ENCODE measurements around the gene TULP1. TPM values are rescaled to one million over a fixed set of nuclear protein-coding genes. Genes with fewer than 3 reads are reported as not detected.

The TULP1 gene
- total RNA-seq = not detected

DNA sequence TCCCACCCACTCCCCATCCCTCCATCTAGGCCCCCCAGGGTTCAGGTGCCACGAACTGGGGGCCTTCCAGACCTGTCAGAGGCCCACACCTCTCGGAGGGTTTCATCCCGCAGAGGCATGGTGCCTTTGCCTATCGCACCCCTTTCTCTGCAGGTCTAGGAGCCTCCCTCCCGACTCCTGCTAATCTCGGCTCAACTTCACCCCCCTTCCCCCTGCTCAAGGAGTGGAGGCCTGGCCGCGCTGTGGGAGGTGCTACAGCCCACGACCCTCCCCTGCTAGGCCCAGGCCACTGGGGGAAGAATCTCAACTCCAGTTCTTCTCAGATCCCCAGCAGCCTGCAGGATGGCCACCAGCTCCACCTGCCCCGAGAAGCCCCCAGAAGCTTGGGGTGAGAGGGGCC is at the start of gene TULP1:
TULP1 (minus strand) TSS at position 157 of the 400 bp plus-strand sequence; CDS start at position 119, 38 bp downstream.
- ATAC-seq (no peak), DNase-seq (no peak)
- Mint-ChIP-seq H3K4me3 (no peak within 1 kb of the TSS), H3K27ac (no peak within 1 kb of the TSS), H3K36me3 (no peaks in the 10 kb centered on the region), H3K27me3 (peaks cover 28% of the 10 kb centered on the region), H3K4me1 (peaks cover 2% of the 10 kb centered on the region), H3K9me3 (ENCODE audit: low read depth) (no peaks in the 10 kb centered on the region)
- CTCF ChIA-PET = no interaction called here

DNA sequence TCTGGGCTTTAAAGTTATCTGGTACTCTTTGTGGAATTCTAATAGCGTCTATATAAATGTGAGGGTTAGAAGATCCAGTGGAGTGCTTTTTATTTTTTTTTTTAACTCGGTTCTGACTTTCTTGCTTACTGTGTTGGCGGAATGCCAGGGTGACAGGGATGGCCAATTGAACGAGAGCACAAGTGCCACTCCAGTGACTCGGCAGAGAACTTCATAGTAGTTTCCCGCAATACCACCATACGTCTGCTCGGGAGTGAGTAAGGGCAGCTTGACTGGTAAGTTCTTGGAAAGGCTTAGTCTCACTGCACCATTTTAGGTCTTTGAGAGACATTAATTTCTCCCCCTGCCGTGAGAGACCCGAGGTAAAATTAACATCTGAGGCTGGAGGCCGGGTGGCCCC is 49.4 kb upstream of the TULP1 start:
- no peaks in the 10 kb centered on the region for H3K9me3 Mint-ChIP-seq (ENCODE audit: low read depth)
- no peak for DNase-seq
- H3K27me3 Mint-ChIP-seq = peaks cover 33% of the 10 kb centered on the region
- H3K4me1 Mint-ChIP-seq = no peaks in the 10 kb centered on the region
- no peak overlapping the region for H3K4me3 Mint-ChIP-seq
- H3K27ac Mint-ChIP-seq = no peak overlapping the region
- no peak for ATAC-seq
- H3K36me3 Mint-ChIP-seq = no peaks in the 10 kb centered on the region
- CTCF ChIA-PET = interaction anchor here (1.6 to 2.9 kb wide), 2 partner anchors 10 to 176 kb away, joined by 7 to 9 read pairs; no protein-coding TSS in a partner anchor

DNA sequence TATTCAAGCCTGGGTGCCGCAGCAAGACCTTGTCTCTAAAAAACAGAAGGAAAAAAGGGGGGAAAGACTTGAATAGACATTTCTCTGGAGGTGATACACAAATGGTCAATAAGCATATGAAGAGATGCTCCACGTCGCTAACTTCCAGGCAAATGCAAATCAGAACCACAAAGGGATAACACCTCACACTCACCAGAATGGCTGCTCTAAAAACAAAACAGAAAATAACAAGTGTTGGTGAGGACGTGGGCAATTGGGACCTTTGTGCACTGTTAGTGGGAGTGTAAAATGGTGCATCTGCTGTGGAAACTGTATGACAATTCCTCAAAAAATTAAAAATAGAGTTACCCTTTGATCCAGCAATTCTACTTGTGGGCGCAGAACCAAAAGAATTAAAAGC is 48.4 kb upstream of the TULP1 start:
- H3K9me3 Mint-ChIP-seq (ENCODE audit: low read depth) = no peaks in the 10 kb centered on the region
- no peak for DNase-seq
- ATAC-seq = no peak
- no peak overlapping the region for H3K27ac Mint-ChIP-seq
- H3K36me3 Mint-ChIP-seq = no peaks in the 10 kb centered on the region
- CTCF ChIA-PET = interaction anchor here (1.2 to 2.9 kb wide), 3 partner anchors 9 to 176 kb away, joined by 4 to 9 read pairs (median 7); no protein-coding TSS in a partner anchor
- peaks cover 26% of the 10 kb centered on the region for H3K27me3 Mint-ChIP-seq
- no peaks in the 10 kb centered on the region for H3K4me1 Mint-ChIP-seq
- H3K4me3 Mint-ChIP-seq = no peak overlapping the region

DNA sequence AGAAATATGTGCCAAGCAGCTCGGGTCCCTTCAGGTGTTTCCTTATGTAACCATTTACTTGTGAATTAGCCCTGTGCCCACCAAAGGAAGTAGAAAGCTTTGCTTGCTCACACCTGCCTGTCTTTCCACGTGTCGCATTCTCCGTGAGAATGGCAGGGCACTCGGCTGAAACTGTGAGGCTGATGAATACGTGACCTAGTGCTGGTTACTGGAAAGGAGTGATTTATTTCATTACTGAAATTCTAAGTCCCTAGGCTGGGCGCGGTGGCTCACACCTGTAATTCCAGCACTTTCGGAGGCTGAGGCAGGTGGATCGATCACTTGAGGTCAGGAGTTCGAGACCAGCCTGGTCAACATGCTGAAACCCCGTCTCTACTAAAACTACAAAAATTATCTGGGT is 45.9 kb upstream of the TULP1 start:
- DNase-seq (no peak), ATAC-seq (no peak)
- Mint-ChIP-seq H3K36me3 (no peaks in the 10 kb centered on the region), H3K4me3 (no peak overlapping the region), H3K4me1 (no peaks in the 10 kb centered on the region), H3K27me3 (peaks cover 12% of the 10 kb centered on the region), H3K27ac (no peak overlapping the region), H3K9me3 (ENCODE audit: low read depth) (no peaks in the 10 kb centered on the region)
- CTCF ChIA-PET = interaction anchor here (0.9 to 1.1 kb wide), 2 partner anchors 61 to 353 kb away, joined by 3 read pairs; no protein-coding TSS in a partner anchor

DNA sequence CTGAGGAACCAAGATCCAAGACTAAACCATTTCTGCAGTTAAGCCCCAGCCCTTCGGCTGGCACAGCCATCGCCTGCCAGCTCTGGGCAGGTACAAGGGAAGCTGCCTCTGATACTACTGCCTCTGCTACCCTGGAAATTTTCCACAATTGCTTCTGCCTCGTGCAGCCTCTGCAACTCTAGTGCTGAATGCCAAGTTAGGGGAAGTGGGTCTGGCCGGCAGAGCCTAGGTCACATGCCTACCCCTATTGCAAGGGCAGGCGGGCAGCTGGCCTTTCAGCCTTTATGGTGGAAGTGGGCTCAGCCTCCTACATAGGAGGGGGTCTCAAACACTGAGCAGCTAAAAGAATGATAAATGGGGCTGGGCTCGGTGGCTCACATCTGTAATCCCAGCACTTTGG is 44.5 kb upstream of the TULP1 start:
- Mint-ChIP-seq H3K9me3 (ENCODE audit: low read depth) (no peaks in the 10 kb centered on the region), H3K27ac (no peak overlapping the region), H3K4me3 (no peak overlapping the region), H3K4me1 (no peaks in the 10 kb centered on the region), H3K27me3 (peaks cover 6% of the 10 kb centered on the region), H3K36me3 (no peaks in the 10 kb centered on the region)
- ATAC-seq (no peak), DNase-seq (no peak)
- CTCF ChIA-PET = no interaction called here

DNA sequence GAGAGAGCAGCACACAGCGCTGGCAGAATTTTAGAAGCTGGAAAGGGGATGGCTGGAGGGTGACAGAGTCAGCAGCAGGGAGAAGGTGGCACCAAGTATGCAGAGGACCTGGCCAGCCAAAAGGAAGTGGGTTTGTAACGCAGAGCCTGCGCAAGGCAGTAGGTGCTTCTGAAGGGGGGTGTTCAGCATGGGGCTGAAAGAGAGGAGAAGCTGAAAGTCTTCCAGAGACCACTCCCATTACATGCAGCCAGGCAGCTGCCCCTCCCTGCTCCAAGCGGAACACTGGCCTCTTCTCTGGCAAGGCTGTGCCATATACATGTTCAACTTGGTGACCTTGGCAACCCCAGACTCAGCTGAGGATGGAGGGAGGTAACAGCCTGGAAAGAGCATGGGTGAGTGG is 42.1 kb upstream of the TULP1 start:
- Mint-ChIP-seq H3K36me3 (peaks cover 2% of the 10 kb centered on the region), H3K27me3 (peaks cover 12% of the 10 kb centered on the region), H3K9me3 (ENCODE audit: low read depth) (peaks cover 3% of the 10 kb centered on the region), H3K4me1 (no peaks in the 10 kb centered on the region), H3K4me3 (no peak overlapping the region), H3K27ac (no peak overlapping the region)
- DNase-seq (no peak), ATAC-seq (no peak)
- CTCF ChIA-PET = interaction anchor here (0.7 kb wide), 1 partner anchor 182 kb away, joined by 3 read pairs; the partner anchor contains the start of gene ARMC12

DNA sequence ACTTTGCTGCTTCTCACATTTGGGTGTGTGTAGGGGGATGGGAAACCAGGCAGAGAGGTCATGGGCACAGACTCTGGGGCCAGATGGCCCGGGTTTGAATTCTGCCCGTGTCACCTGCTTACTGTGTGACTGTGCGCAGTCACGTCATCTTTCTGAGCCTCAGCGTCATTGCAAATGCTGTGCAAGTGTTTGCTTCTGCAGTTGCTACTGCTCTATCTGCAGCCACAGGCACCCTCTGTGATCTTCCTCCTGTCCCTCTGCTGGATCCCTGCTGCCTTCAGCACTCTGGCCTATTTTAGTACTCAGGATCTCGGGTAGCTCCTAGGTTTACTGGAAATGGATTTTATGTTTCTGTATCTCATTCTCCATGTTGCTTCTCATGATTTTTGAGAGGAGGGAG is 40.6 kb upstream of the TULP1 start:
- no peak overlapping the region for H3K4me3 Mint-ChIP-seq
- H3K4me1 Mint-ChIP-seq = no peaks in the 10 kb centered on the region
- peaks cover 3% of the 10 kb centered on the region for H3K9me3 Mint-ChIP-seq (ENCODE audit: low read depth)
- CTCF ChIA-PET = interaction anchor here (0.8 to 4.8 kb wide), 14 partner anchors 8 to 257 kb away, joined by 3 to 73 read pairs (median 10); partner anchors contain the start of genes ARMC12 and PPARD
- H3K27ac Mint-ChIP-seq = no peak overlapping the region
- H3K27me3 Mint-ChIP-seq = peaks cover 14% of the 10 kb centered on the region
- peaks cover 2% of the 10 kb centered on the region for H3K36me3 Mint-ChIP-seq
- no peak for ATAC-seq
- no peak for DNase-seq

DNA sequence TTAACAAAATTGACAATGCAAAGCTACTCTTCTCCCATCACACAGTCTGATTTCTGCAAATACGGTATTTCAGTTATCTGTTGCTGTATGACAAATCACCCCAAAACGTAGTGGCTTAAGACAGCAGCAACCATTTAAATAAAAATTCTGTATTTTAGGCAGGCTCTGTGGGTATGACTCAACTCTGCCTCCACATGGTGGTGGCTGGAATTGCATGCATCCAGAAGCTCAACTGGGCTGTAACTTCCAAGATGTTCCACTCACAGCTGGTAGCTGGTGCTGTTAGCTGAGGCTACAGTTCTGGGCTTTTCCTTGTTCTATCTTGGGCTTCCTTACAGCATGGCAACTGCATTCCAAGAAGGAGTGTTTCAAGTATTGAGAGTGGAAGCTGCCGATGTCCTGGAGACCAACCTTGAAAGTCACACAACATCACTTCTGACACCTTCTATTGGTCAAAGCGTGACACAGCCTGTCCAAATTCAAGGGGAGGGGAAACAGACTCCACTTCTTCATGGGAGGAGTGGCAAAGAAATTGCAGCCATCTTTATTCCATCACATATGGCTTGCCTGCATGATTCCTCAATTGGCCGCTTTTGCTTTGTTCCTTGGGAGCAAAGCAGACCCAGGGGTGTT is 39.7 kb upstream of the TULP1 start:
- Mint-ChIP-seq H3K4me1 (no peaks in the 10 kb centered on the region), H3K4me3 (no peak overlapping the region), H3K9me3 (ENCODE audit: low read depth) (peaks cover 3% of the 10 kb centered on the region), H3K36me3 (peaks cover 2% of the 10 kb centered on the region), H3K27ac (no peak overlapping the region), H3K27me3 (peaks cover 14% of the 10 kb centered on the region)
- ATAC-seq = peak; percentile 53
- peak; percentile 78 for DNase-seq
- CTCF ChIA-PET = interaction anchor here (0.6 to 4.8 kb wide), 41 partner anchors 9 to 684 kb away, joined by 3 to 73 read pairs (median 4); partner anchors contain the start of genes ARMC12, CLPS and PPARD

DNA sequence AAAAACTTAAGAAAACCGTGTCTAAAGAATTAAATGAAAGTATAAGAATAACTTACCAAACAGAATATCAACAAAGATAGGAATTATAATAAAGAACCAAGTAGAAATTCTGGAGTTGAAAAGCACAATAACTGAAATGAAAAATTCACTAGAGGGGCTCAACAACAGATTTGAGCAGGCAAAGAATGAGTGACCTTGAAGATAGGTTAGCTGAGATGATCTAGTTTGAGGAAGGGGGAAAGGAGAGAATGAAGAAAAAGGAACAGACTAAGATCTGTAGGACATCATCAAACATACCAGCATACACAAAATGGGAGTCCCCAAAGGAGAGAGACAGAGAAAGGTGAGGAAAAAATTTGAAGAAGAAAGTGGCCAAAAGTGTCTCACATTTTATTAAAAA is 37.7 kb upstream of the TULP1 start:
- DNase-seq (no peak), ATAC-seq (no peak)
- peaks cover 3% of the 10 kb centered on the region for H3K9me3 Mint-ChIP-seq (ENCODE audit: low read depth)
- peaks cover 2% of the 10 kb centered on the region for H3K36me3 Mint-ChIP-seq
- no peak overlapping the region for H3K4me3 Mint-ChIP-seq
- H3K27ac Mint-ChIP-seq = no peak overlapping the region
- peaks cover 14% of the 10 kb centered on the region for H3K27me3 Mint-ChIP-seq
- H3K4me1 Mint-ChIP-seq = no peaks in the 10 kb centered on the region
- CTCF ChIA-PET = interaction anchor here (0.7 to 4.8 kb wide), 2 partner anchors 13 to 27 kb away, joined by 3 to 73 read pairs; no protein-coding TSS in a partner anchor

DNA sequence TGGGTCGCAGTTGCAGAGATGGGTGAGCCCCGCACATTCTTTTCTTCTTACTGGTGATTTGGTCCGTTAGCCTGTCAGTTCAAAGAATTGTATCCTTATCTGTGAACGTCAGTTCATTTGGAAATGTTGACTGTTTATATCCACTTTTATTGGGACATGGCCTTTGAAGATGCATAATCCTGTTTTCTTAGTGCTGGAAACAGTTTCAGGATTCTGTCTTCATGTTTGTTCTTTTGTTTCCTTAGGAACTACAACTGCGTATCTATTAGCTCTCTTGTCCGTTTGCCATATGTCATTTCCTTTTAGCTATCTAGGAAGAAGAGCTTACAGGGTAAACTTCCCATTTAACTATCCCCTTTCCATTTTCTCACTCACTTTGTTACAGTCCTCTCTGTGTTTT is 35.0 kb upstream of the TULP1 start:
- H3K4me1 Mint-ChIP-seq = peaks cover 1% of the 10 kb centered on the region
- peaks cover 2% of the 10 kb centered on the region for H3K36me3 Mint-ChIP-seq
- DNase-seq (no peak), ATAC-seq (no peak)
- peaks cover 12% of the 10 kb centered on the region for H3K27me3 Mint-ChIP-seq
- CTCF ChIA-PET = interaction anchor here (1.1 to 3.2 kb wide), 2 partner anchors 24 to 206 kb away, joined by 4 to 11 read pairs; no protein-coding TSS in a partner anchor
- peaks cover 3% of the 10 kb centered on the region for H3K9me3 Mint-ChIP-seq (ENCODE audit: low read depth)
- no peak overlapping the region for H3K27ac Mint-ChIP-seq
- H3K4me3 Mint-ChIP-seq = no peak overlapping the region

DNA sequence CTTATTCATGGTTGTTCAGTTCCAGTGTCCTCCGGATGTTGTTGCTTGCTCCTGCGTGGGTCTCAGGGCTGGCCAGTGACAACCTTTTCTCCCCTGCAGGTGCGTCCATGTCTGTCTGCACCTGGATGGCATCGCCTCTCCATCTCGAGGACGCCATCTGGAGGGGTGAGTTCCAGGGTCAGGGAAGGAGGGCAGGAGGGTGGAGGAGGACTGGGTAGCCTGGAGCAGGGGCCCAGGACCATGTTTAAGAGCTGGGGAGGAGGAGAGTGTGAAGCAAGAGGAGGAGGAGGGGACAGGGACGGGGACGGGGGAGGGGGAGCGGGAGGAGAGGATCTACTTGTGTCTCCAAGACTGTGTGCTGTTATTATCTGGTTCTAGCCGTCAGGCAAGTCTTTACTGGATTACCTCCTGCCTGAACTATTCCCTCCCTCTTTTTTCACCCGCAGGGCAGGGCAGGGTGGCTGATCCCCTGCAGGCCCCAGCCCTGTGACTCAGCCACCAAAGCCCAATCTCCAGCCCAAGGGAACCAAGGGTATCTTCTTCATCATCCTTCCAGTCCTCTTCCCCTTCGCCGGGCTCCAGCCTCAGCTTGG is 32.2 kb upstream of the TULP1 start:
- CTCF ChIA-PET = interaction anchor here (0.6 to 4.7 kb wide), 3 partner anchors 7 to 50 kb away, joined by 3 to 15 read pairs (median 4); no protein-coding TSS in a partner anchor
- H3K27me3 Mint-ChIP-seq = peaks cover 7% of the 10 kb centered on the region
- ATAC-seq (no peak), DNase-seq (no peak)
- H3K4me3 Mint-ChIP-seq = no peak overlapping the region
- H3K4me1 Mint-ChIP-seq = peaks cover 1% of the 10 kb centered on the region
- no peaks in the 10 kb centered on the region for H3K9me3 Mint-ChIP-seq (ENCODE audit: low read depth)
- H3K36me3 Mint-ChIP-seq = no peaks in the 10 kb centered on the region
- no peak overlapping the region for H3K27ac Mint-ChIP-seq

DNA sequence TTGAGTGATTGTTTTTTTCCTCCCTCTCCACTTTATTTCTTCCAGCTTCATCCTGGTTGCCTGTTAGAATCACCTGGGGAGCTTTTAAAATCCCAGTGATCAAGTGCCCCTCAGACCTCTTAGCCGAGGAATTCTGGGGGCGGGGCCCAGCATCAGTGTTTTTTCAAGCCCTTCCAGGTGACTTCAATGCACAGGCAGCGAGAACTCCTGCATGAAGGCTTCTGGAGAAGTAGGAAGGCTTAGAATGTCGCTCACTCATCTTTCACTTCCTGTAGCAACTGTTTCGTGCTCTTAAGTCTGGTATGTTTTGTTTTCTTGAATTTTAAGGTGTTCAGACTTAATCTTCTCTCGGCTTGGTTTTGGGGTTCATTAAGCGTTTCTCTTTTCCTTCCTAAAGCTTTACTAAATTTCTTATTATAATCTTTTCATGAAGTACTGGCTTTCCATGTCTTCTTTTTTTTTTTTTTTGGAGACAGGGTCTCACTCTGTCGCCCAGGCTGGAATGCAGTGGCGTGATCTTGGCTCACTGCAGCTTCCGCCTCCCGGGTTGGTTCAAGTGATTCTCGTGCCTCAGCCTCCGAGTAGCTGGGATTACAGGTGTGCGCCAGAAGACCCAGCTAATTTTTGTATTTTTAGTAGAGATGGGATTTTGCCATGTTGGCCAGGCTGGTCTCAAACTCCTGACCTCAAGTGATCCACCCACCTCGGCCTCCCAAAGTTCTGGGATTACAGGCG is 30.9 kb upstream of the TULP1 start:
- ATAC-seq (no peak), DNase-seq (no peak)
- no peaks in the 10 kb centered on the region for H3K9me3 Mint-ChIP-seq (ENCODE audit: low read depth)
- peaks cover 6% of the 10 kb centered on the region for H3K27me3 Mint-ChIP-seq
- no peak overlapping the region for H3K4me3 Mint-ChIP-seq
- no peak overlapping the region for H3K27ac Mint-ChIP-seq
- CTCF ChIA-PET = interaction anchor here (1.5 to 4.7 kb wide), 2 partner anchors 8 to 193 kb away, joined by 4 to 15 read pairs; partner anchors contain the start of gene ARMC12
- H3K4me1 Mint-ChIP-seq = peaks cover 1% of the 10 kb centered on the region
- H3K36me3 Mint-ChIP-seq = no peaks in the 10 kb centered on the region

DNA sequence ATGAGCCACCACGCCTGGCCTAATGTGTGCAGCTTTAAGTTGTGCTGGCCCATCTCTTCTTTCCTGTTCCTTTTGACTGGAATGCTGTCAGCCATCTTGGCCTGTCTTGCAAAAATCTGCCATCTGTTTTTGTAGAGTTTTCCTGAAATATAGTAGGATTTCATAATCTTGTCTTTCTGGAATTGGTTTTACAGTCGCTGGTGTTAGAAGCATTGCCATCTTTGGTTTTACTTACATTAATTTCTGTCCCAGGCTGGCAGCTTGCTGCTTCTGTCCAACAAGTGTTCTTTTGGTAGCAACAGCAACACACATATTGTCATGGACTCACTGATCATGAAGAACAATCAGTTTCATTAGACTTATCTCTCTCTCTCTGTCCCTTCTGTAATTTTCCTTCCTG is 29.1 kb upstream of the TULP1 start:
- ATAC-seq (no peak), DNase-seq (no peak)
- no peak overlapping the region for H3K27ac Mint-ChIP-seq
- H3K9me3 Mint-ChIP-seq (ENCODE audit: low read depth) = no peaks in the 10 kb centered on the region
- peaks cover 1% of the 10 kb centered on the region for H3K4me1 Mint-ChIP-seq
- CTCF ChIA-PET = interaction anchor here (1.1 to 4.7 kb wide), 3 partner anchors 10 to 195 kb away, joined by 3 to 16 read pairs (median 15); no protein-coding TSS in a partner anchor
- no peaks in the 10 kb centered on the region for H3K36me3 Mint-ChIP-seq
- no peak overlapping the region for H3K4me3 Mint-ChIP-seq
- H3K27me3 Mint-ChIP-seq = peaks cover 6% of the 10 kb centered on the region
